ENCODE data around the gene CEP152.

CEP152 gene

GRCh38 chr15:48765022-48765421 lies 45.8 kb downstream of the CEP152 start:
- no peak for DNase-seq (ENCODE audit: low read depth)

DNA sequence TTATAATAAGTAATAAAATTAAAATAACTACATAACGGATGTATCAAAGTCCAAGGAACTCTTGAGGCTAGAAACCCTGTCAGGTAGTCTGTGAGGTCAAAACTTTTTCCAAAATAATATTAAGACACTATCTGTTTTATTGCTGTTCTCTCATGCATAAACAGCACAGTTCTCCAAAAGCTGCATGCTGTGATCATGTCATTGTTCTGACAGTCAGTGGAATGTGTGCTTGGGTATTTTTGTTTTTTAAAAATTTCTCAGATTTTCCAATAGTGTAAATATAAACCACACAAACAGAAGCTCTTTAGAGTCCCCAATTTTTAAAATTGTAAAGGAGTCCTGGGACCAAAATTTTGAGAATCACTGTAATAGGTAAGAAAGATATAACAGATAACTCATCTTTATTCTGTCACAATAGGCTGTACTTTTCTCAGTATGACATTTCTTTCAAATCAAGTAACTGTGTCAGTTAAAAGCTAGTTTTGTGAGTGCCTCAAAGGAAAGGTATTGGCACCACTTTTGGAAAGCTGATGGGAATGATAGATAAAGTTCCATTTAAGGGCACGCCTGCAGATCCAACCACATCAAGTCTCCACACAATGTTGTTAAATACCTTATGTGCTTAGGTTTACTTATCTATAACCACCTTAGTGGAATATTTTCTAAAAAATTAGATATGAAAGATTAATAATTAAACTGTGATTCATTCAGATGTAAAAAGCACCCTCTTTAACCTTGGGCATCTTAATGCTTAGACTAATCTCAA lies 49.3 kb downstream of the CEP152 start:
- DNase-seq (ENCODE audit: low read depth) = no peak

- no peak for DNase-seq (ENCODE audit: low read depth)
Observed at GRCh38 chr15:48759921-48760320, 50.9 kb downstream of the CEP152 start.

GRCh38 chr15:48757661-48758060 lies 53.2 kb downstream of the CEP152 start:
- no peak for DNase-seq (ENCODE audit: low read depth)

DNA sequence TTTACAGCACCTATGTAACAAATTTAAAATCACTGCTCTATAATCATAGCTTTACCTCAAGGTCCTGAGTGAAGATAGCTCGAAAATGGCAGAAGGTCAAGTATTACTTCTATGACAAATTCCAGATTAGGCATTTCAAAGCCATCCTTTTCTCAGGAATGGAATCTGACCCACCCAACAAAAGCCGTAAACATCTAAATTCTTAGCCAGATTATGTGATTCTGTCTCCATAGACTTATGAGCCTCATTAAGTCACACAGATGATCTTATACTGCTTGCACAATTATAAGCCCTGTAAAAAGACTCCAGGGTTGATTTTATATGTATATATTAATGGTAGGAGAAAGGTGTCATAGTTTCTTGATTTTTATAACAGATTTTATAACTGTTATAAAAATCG lies 56.9 kb downstream of the CEP152 start:
- DNase-seq (ENCODE audit: low read depth) = peak; percentile 37

DNA sequence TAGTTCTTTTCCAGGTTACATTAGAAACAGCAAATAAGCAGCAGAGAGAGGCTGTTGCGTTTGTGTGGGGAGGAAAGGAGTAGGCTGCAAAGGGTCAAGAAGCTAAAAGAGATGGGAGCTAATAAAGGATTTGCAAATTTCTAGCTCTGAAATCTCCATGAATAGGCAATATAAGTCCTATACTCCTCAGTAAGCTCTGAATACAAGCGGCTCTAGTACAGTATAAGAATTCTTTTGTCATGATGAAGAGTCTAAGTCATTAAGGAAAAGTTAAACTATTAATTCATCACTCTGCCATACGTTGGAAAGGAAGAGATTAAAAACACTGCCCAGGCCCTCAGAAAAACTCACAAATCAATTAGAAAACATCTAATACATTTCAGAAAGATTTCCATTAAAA lies 59.3 kb downstream of the CEP152 start:
- no peak for DNase-seq (ENCODE audit: low read depth)

GRCh38 chr15:48748535-48748934 lies 62.3 kb downstream of the CEP152 start:
- DNase-seq (ENCODE audit: low read depth) = peak; percentile 7

- DNase-seq (ENCODE audit: low read depth) = no peak
Observed at GRCh38 chr15:48733615-48734014, 77.3 kb downstream of the CEP152 start.

DNA sequence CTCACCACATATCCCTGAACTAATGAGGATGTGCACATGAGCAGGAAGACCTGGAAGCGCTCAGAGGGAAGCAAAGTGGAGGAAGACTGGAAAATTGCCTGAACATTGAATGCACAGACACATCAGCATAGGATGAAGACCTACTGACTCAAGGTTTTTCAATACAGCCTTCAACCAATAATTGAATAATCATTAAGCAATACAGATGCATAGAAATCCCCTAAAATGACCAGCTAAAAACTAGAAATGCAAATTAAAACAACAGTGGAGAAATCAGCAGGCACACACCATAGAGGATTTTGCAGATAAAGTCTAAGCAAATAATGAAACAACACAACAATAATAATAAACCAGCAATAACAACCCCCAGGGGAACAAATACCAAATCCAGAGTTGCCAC lies 80.4 kb downstream of the CEP152 start:
- no peak for DNase-seq (ENCODE audit: low read depth)

DNA sequence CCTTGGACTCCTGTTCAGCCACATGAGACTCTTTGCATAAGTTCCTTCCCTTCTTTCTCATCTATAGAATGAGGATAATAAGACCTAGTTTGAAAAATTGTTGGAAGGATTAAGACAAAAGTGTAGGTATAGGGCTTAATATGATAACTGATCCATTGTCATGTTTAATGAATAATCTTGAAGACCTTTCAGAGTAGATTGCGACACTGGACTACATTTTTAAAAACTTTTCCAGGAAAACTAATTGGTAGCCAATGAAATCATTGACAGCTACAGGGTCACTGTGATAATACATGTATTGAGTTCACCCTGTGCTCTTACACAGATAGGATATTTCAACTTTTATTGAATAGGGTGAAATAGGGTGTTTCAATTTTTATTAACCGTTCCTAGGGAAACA lies 86.9 kb downstream of the CEP152 start:
- no peak for DNase-seq (ENCODE audit: low read depth)

DNA sequence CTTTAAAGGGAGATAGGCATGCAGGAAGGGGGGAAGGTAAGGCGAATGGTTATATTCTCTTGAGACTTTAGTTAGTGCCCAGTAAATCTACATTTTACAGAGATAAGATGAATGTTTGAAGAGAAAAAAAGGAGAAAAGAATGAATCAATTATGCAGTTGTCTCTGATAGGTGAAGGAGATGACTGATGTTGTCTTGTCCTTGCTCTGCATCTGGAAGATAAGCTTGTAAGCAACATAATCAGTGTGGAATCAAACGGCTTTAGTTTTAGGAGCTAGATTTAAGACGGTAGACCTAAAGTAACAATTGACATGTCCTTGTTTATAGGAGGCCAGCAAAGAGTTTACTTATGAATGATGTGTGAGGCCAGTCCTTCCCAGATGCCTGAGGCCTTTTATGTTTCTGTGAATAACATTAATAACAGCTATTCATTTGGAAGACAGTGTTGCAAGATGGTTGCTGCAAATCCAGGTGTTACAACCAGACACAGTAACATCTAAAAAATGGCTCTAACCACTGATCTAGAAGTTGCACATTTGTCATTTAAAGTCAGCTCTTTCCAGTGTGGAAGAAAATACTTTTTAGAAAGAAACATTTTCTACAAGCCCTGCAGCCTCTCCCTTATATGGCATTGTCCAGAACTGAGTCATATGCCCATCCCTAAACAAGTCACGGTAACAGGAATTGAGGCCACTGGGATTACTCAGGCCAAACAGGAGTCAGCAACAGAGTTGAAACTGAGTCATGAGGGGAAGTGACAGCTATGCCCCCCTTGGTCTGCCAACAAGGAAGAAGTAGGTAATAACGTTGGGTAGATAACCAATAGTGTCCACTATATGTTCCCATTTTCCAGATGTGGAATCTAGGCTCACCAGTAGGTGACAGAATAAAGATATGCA lies 87.9 kb downstream of the CEP152 start:
- peak; percentile 85 for DNase-seq (ENCODE audit: low read depth)

DNA sequence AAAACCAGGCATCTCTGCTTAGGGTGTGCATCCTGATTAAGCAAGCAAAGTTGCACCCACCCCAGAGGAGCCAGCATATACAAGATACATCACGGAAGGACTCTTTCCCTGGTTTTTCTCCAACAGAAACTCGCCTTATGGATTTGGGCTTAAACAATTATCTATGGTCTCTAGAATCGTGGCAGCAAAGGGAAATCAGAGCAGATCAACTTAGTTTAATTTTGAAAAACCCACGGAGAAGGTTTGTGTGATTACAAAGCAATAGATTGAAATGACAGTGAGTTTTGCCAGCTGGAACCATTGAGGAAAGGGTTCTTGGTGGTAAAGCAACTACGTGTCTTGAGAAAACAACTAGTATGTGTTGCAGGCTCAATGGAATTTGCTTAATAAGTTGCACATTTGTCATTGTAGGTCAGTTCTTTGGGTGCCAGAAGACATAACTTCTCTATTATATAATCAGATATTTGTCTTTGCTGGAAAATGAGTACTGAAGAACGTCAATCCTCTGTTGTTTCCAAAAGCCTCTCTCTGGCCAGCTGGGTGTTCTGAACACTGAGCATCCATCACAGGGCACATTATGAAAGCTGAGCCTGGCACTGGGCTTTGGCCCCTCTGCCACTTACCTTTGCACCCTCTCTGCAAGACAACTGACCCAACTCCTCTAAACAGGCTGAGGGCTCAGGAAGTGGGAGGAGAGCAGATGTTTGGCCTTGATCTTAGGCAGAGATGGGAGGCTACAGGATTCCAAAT lies 89.6 kb downstream of the CEP152 start:
- DNase-seq (ENCODE audit: low read depth) = peak; percentile 77

DNA sequence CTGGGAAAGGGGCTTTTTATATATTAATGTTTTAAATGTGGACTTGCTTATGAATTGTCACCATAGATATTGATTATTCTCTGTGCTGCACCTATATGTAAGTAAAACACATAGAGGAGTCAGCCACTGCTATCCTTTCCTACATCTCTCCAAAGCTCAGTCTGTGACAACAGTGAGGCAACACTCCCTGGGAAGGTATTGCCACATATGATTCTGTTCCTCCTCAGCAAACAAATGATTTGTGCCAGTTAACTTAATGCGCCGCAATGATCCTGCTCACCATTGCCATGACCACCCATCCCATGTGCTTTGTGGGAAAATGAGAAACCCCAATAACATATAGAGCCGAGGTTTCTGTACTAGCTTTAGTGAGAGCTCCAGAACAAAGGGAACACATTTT lies 90.2 kb downstream of the CEP152 start:
- DNase-seq (ENCODE audit: low read depth) = no peak

GRCh38 chr15:48719668-48720067 lies 91.2 kb downstream of the CEP152 start:
- DNase-seq (ENCODE audit: low read depth) = no peak

- DNase-seq (ENCODE audit: low read depth) = no peak
Observed at GRCh38 chr15:48718646-48719045, 92.2 kb downstream of the CEP152 start.

GRCh38 chr15:48717458-48717857 lies 93.4 kb downstream of the CEP152 start:
- no peak for DNase-seq (ENCODE audit: low read depth)

DNA sequence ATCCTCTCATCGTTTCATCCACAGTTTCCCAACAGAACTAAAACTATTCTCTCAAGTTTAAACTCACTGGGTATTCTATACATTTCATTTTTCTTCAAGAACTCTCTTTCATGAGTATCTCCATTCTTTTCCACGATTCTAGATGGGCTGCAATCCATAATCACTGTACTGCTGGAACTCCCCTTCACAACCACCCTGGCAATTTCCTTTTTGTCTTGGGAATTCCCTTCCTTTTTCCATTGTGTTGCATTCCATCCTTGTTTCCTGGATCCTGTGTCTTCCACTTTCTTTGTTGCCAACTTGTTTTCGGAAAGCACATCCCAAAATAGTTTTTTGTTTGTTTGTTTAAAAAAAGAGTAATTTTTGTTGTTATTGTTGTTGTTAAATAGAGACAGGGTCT lies 98.3 kb downstream of the CEP152 start:
- DNase-seq (ENCODE audit: low read depth) = no peak

DNA sequence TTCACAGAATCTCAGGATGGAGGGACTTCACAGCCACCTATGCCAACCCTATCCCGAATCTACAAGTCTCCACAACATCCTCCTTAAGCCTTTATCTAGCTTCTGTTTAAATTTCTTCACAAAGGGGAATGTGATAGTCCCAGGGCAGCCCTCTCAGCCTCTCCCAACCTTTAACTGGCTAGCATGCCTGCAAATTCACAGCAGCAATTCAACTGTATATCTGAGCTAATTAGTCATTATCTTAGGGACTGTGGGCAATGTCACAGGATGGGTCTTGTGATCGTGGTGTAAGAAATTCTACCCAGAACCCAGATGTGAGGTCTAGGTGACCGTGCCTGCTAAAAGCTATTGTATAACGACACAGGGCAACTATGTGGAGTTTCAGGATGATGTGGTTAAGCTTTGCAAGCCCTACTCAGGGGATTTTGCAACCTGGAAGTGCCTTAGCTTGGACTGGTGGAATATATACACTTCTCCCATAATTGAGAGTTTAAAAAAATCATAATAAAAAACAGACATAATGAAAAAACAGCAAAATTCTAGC lies 99.8 kb downstream of the CEP152 start:
- no peak for DNase-seq (ENCODE audit: low read depth)

GRCh38 chr15:48708641-48709040 lies 102.2 kb downstream of the CEP152 start:
- DNase-seq (ENCODE audit: low read depth) = no peak

DNA sequence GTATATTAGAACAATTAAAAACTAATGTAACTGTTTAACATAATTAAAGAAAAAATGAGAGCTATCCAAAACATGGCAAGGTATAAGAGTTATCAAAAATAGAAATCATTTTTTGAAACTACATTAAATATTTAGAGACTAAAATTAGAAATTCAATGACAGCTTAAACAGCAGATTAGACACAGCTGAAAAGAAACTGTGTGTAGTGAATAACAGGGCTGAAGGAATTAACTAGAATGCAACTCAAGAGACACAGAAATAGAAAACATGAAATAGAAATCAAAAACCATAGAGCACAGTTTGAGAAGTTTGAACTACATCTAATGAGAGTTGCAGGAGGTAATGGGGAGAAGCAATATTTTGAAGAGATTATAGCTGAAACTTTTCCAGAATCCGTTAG lies 105.5 kb downstream of the CEP152 start:
- no peak for DNase-seq (ENCODE audit: low read depth)

DNA sequence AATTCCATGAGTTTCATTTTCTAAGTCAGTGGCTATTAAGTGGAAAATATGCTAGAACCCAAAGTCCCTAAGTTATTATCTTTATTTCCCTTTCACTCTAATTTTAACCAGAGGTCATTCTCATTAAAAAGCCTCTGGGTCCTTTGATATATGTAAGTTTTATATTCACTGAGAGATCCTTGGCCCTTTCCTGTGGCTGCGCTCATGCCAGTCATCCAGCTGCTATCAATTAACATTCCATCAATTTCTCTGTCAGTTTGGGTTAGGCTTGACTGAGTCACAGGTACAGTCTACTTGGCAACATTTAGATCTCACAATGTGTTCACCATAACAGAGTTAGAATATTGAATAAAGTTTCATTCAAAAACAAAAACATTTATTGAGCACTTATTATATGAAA lies 107.3 kb downstream of the CEP152 start:
- DNase-seq (ENCODE audit: low read depth) = peak; percentile 82

- no peak for DNase-seq (ENCODE audit: low read depth)
Observed at GRCh38 chr15:48702569-48703236, 108.2 kb downstream of the CEP152 start.
